SK-N-SH (cell line): ENCODE data around the gene INTU. TPM values are rescaled to one million over a fixed set of nuclear protein-coding genes. Genes with fewer than 3 reads are reported as not detected.
A peak's percentile ranks its signal among the peaks of the same experiment; 100 is the strongest.
"Not testable (repeated sequence)": the region's sequence is repeated elsewhere in the genome, so short reads cannot be mapped to it uniquely, and the experiment has no call there.

ENCODE experiments used
- CTCF ChIA-PET: fragments of 300-600, 350-600 bp; formaldehyde crosslinking; extraction: SDS; loops from one replicate; lab custom pipeline; 2021; lab: Yijun Ruan, JAX
- POLR2A ChIA-PET: fragments of 350-600 bp; sonication (Branson Sonifier 250); formaldehyde crosslinking; extraction: SDS; loops from one replicate; lab custom pipeline; 2020; ENCODE audit warnings: antibody characterized with exemption, inconsistent platforms; lab: Yijun Ruan, JAX
- DNase-seq: peaks from one replicate; pipeline ENCODE4 v3.0.0; 2012
- H2AFZ ChIP-seq: fragments of 200-600 bp; sonication (generic); 2 replicates; pipeline ENCODE4 v1.8.1; 2016; ENCODE audit warnings: antibody characterized with exemption, mild to moderate bottlenecking, low read depth
- H3F3A ChIP-seq: fragments of 200-600 bp; sonication (generic); replicated peaks from 2 replicates; pipeline ENCODE3; 2016; ENCODE audit warnings: antibody characterized with exemption, mild to moderate bottlenecking; ENCODE audit not compliant: insufficient read depth
- H3K27ac ChIP-seq, 2 experiments: fragments of 200-500 bp in 1 of 2; fragments of 200-600 bp in 1 of 2; sonication (Bioruptor generic) in 1 of 2; sonication (generic), shearing (Covaris generic) in 1 of 2; 2 replicates each; pipeline versions ENCODE4 v1.5.1 to v1.6.1; 2014 to 2016; ENCODE audit warnings: low read depth in 2 of 2, inconsistent platforms in 1 of 2, low read length in 1 of 2, mild to moderate bottlenecking in 1 of 2, mixed read lengths in 1 of 2
- H3K27me3 ChIP-seq: fragments of 200-600 bp; sonication (generic), shearing (Covaris generic); 2 replicates; pipeline ENCODE4 v1.6.1; 2016; ENCODE audit warnings: mixed run types; ENCODE audit not compliant: insufficient read depth
- H3K36me3 ChIP-seq, 2 experiments: fragments of 200-500 bp in 1 of 2; fragments of 200-600 bp in 1 of 2; sonication (Bioruptor generic) in 1 of 2; sonication (generic) in 1 of 2; replicated peaks in 1 of 2; 2 replicates each; pipeline versions ENCODE3 to v1.5.1; 2014 to 2016; ENCODE audit warnings: low read length in 1 of 2, mild to moderate bottlenecking in 1 of 2; ENCODE audit not compliant: insufficient read depth in 2 of 2, control insufficient read depth in 1 of 2
- H3K4me1 ChIP-seq, 2 experiments: fragments of 200-500 bp in 1 of 2; fragments of 200-600 bp in 1 of 2; sonication (Bioruptor generic) in 1 of 2; sonication (generic), shearing (Covaris generic) in 1 of 2; 2 replicates each; pipeline versions ENCODE4 v1.5.1 to v1.6.1; 2014 to 2016; ENCODE audit warnings: low read depth in 1 of 2, low read length in 1 of 2, mixed run types in 1 of 2; ENCODE audit not compliant: insufficient read depth in 2 of 2, control insufficient read depth in 1 of 2
- H3K4me2 ChIP-seq: fragments of 200-600 bp; sonication (generic), shearing (Covaris generic); 2 replicates; pipeline ENCODE4 v1.6.1; 2017; ENCODE audit warnings: mixed run types
- H3K4me3 ChIP-seq, 2 experiments: fragments of 200-500 bp in 1 of 2; fragments of 200-600 bp in 1 of 2; sonication (Bioruptor generic) in 1 of 2; sonication (generic), shearing (Covaris generic) in 1 of 2; 2 replicates each; pipeline versions ENCODE4 v1.5.1 to v1.8.1; 2014 to 2016; ENCODE audit warnings: low read depth in 2 of 2, inconsistent platforms in 1 of 2, low read length in 1 of 2, mild to moderate bottlenecking in 1 of 2, mixed read lengths in 1 of 2, moderate library complexity in 1 of 2
- H3K79me2 ChIP-seq: fragments of 200-600 bp; sonication (generic); 2 replicates; pipeline ENCODE4 v1.8.1; 2017; ENCODE audit warnings: mild to moderate bottlenecking; ENCODE audit not compliant: insufficient read depth
- H3K9ac ChIP-seq: fragments of 200-600 bp; sonication (generic); 2 replicates; pipeline ENCODE4 v1.6.1; 2017; ENCODE audit warnings: mixed run types
- H3K9me2 ChIP-seq: fragments of 200-600 bp; sonication (generic); 2 replicates; pipeline ENCODE4 v1.6.1; 2017; ENCODE audit warnings: mixed run types
- H3K9me3 ChIP-seq: fragments of 200-600 bp; sonication (generic); 2 replicates; pipeline ENCODE4 v1.6.1; 2017; ENCODE audit warnings: mixed run types, mild to moderate bottlenecking, moderate library complexity
- H4K20me1 ChIP-seq: fragments of 200-600 bp; sonication (generic); 2 replicates; pipeline ENCODE4 v1.6.1; 2017; ENCODE audit warnings: mild to moderate bottlenecking, mixed run types; ENCODE audit not compliant: insufficient read depth
- CHD2 ChIP-seq: fragments of 150-350 bp; IDR thresholded peaks from 2 replicates; pipeline ENCODE4 v1.6.1; 2018; ENCODE audit warnings: low read length; ENCODE audit not compliant: partially characterized antibody
- MEF2A ChIP-seq: IDR thresholded peaks from 2 replicates; pipeline ENCODE4 v1.4.0; 2012; ENCODE audit warnings: low read depth, borderline replicate concordance
- MXI1 ChIP-seq: IDR thresholded peaks from 2 replicates; pipeline ENCODE4 v1.6.1; 2012; ENCODE audit warnings: mild to moderate bottlenecking, low read depth, low read length, improper control_type of control experiment
- NRF1 ChIP-seq: IDR thresholded peaks from 2 replicates; pipeline ENCODE4 v1.6.1; 2012; ENCODE audit warnings: low read depth, mild to moderate bottlenecking, low read length
- POLR2AphosphoS5 ChIP-seq: IDR thresholded peaks from 2 replicates; pipeline ENCODE4 v1.6.1; 2012; ENCODE audit warnings: low read depth, low read length
- RAD21 ChIP-seq: IDR thresholded peaks from 2 replicates; pipeline ENCODE4 v1.6.1; 2012; ENCODE audit warnings: mild to moderate bottlenecking, low read length
- RCOR1 ChIP-seq: fragments of 150-350 bp; IDR thresholded peaks from 2 replicates; pipeline ENCODE4 v1.6.1; 2017; ENCODE audit warnings: antibody characterized with exemption, low read length
- RFX5 ChIP-seq: IDR thresholded peaks from 2 replicates; pipeline ENCODE4 v1.6.1; 2012; ENCODE audit warnings: mild to moderate bottlenecking, improper control_type of control experiment, low read length
- SIN3A ChIP-seq: IDR thresholded peaks from 2 replicates; pipeline ENCODE4 v1.6.1; 2012; ENCODE audit warnings: low read depth, mild to moderate bottlenecking, low read length, moderate library complexity, borderline replicate concordance
- TAF1 ChIP-seq: IDR thresholded peaks from 2 replicates; pipeline ENCODE4 v1.6.1; 2012; ENCODE audit warnings: low read depth, mild to moderate bottlenecking, low read length, moderate library complexity, borderline replicate concordance
- YY1 ChIP-seq: IDR thresholded peaks from 2 replicates; pipeline ENCODE4 v1.4.0; 2012; ENCODE audit warnings: low read depth, mild to moderate bottlenecking
- WGBS: methylation state at CpG from one replicate; pipeline ENCODE4 v1.1.6; 2017; ENCODE audit warnings: low lambda C conversion rate; 5-methylcytosine and 5-hydroxymethylcytosine counted together
- polyA plus RNA-seq, 3 experiments: library from polyadenylated mRNA; depleted of rRNA; stranded (reverse); fragments of >200 nt; gene quantifications; 2 replicates each; pipeline ENCODE4 v1.2.3, GENCODE V29; 2012
- TF ChIP-seq, protein P1 (sequence below): fragments of 150-350 bp; IDR thresholded peaks from 2 replicates; pipeline ENCODE4 v1.6.1; 2017; ENCODE audit warnings: antibody characterized with exemption, low read length, low read depth, borderline replicate concordance
- TF ChIP-seq, protein P2 (sequence below): IDR thresholded peaks from 2 replicates; pipeline ENCODE4; 2012
- TF ChIP-seq, protein P3 (sequence below): IDR thresholded peaks from 2 replicates; pipeline ENCODE4 v1.4.0; 2012; ENCODE audit warnings: low read depth
- TF ChIP-seq, protein P4 (sequence below): IDR thresholded peaks from 2 replicates; pipeline ENCODE4 v1.4.0; 2012; ENCODE audit warnings: low read depth, borderline replicate concordance

INTU gene
- 3.3 and 7.3 TPM in 2 replicates for polyA plus RNA-seq (2012; rRNA removed)
- 1.3 and 1.7 TPM in 2 replicates for polyA plus RNA-seq (2012; cell fraction: cytosol; rRNA removed)
- 14.5 and 32.5 TPM in 2 replicates for polyA plus RNA-seq (2012; cell fraction: nucleus; rRNA removed)

DNA sequence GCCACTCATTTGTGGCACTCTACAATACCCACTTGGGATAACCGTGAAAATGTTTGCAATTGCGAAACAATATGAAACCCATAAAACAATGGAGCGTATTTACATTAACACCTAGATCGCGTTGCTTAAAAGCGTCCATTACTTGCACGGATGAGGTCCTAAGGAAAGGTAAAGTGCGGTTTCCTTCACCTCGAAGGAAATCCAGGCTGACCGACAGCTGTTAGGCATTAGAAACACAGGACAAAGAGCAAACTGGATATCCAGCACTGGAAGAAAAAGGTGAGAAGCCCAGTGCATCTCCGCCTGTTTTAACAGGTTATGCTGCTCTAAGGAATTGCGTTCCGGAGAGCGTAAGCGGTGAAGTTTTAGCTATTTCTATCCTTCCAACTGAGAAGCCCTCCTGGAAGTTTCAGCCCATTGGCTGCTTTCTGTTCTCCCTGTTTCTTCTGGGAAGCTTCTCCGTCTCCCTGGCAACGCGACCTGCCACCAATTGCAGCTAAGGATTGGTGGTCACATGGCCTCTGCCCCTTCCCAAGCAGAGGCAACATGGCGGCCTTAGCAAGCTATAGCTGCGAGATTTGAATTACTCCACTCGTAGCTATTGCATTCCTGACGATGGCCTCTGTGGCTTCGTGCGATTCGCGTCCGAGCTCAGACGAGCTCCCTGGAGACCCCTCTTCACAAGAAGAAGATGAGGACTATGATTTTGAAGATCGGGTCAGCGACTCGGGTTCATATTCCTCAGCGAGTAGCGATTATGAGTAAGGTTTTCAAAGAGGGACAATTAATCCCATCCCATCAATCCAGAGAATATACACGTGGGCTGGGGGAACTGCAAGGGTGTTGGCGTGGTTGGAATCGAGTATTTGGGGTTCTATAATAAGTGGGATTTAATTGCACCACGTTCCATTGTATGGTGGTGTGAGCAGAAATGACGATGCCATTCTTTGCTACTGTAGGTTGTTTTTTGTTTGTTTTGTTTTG is at the start of gene INTU:
Gene INTU, plus strand, starts transcription at position 538 of the 984 bp plus-strand sequence. Its CDS starts 78 bp downstream, at position 616.
- H3K27me3 ChIP-seq: no peaks in the 10 kb centered on the region
- peak within 1 kb of the TSS; percentile 85 for H3K4me2 ChIP-seq
- WGBS: 1% methylated on average over 35 of the region's 38 CpGs
- peak within 1 kb of the TSS; percentile 91 for H3K9ac ChIP-seq
- peak; percentile 84 for DNase-seq
- POLR2A ChIA-PET: no interaction called here
- H4K20me1 ChIP-seq: no peaks in the 10 kb centered on the region
- H3K4me1 ChIP-seq: peaks cover 0 to 5% of the 10 kb centered on the region in 2 experiments; a peak in 1 of 4 replicates
- H3K9me3 ChIP-seq: no peaks in the 10 kb centered on the region
- peak within 1 kb of the TSS; percentile 98 for H2AFZ ChIP-seq
- TF ChIP-seq, protein P1, sequence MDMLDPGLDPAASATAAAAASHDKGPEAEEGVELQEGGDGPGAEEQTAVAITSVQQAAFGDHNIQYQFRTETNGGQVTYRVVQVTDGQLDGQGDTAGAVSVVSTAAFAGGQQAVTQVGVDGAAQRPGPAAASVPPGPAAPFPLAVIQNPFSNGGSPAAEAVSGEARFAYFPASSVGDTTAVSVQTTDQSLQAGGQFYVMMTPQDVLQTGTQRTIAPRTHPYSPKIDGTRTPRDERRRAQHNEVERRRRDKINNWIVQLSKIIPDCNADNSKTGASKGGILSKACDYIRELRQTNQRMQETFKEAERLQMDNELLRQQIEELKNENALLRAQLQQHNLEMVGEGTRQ: peak; percentile 80
- TF ChIP-seq MXI1: peak; percentile 97
- no peak for TF ChIP-seq NRF1
- TF ChIP-seq SIN3A: peak; percentile 76
- TF ChIP-seq RCOR1: no peak
- peak; percentile 55; the same call in 1 of the 2 replicates for TF ChIP-seq POLR2AphosphoS5
- TF ChIP-seq CHD2: peak; percentile 22
- TF ChIP-seq, protein P2, sequence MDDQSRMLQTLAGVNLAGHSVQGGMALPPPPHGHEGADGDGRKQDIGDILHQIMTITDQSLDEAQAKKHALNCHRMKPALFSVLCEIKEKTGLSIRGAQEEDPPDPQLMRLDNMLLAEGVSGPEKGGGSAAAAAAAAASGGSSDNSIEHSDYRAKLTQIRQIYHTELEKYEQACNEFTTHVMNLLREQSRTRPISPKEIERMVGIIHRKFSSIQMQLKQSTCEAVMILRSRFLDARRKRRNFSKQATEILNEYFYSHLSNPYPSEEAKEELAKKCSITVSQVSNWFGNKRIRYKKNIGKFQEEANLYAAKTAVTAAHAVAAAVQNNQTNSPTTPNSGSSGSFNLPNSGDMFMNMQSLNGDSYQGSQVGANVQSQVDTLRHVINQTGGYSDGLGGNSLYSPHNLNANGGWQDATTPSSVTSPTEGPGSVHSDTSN: no peak
- no peak for TF ChIP-seq RAD21
- TF ChIP-seq YY1: peak; percentile 92
- TF ChIP-seq, protein P3, sequence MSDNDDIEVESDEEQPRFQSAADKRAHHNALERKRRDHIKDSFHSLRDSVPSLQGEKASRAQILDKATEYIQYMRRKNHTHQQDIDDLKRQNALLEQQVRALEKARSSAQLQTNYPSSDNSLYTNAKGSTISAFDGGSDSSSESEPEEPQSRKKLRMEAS: 0 out of 2 replicates have a peak, but pooled peaks have one; percentile 37
- TF ChIP-seq RFX5: peak; percentile 76; the same call in 1 of the 2 replicates
- TF ChIP-seq, protein P4, sequence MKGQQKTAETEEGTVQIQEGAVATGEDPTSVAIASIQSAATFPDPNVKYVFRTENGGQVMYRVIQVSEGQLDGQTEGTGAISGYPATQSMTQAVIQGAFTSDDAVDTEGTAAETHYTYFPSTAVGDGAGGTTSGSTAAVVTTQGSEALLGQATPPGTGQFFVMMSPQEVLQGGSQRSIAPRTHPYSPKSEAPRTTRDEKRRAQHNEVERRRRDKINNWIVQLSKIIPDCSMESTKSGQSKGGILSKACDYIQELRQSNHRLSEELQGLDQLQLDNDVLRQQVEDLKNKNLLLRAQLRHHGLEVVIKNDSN: peak; percentile 95
- no peak for TF ChIP-seq MEF2A
- peak; percentile 71; the same call in 1 of the 2 replicates for TF ChIP-seq TAF1
- H3K27ac ChIP-seq: peak within 1 kb of the TSS; percentile 81 to 88
- H3K79me2 ChIP-seq: peaks cover 12% of the 10 kb centered on the region; the same call in 1 of the 2 replicates
- no peaks in the 10 kb centered on the region for H3K9me2 ChIP-seq
- CTCF ChIA-PET: interaction anchor here (0.6 to 2.0 kb wide), 5 partner anchors 9 to 101 kb away, joined by 3 to 8 read pairs (median 3); no protein-coding TSS in a partner anchor
- peaks cover 3% of the 10 kb centered on the region for H3F3A ChIP-seq
- H3K36me3 ChIP-seq: no peaks in the 10 kb centered on the region
- peak within 1 kb of the TSS; percentile 83 to 94 for H3K4me3 ChIP-seq

DNA sequence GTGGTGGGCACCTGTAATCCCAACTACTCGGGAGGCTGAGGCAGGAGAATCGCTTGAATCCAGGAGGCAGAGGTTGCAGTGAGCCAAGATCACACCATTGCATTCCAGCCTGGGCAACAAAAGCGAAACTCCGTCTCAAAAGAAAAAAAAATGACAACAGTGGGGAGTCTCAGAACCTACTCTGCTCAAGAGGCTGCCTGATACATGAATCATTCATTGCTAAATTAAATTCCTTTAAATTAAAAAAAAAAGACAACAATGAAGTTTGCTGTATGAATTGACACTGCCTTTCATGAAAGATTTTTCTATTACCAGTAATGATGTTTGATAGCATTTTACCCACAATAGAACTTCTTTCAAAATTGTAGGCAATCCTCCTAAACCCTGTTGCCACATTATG is 46.3 kb upstream of the INTU start:
- H3K36me3 ChIP-seq, H3K9ac ChIP-seq, H3K4me1 ChIP-seq, DNase-seq, H3K27me3 ChIP-seq, H3K9me3 ChIP-seq, H3K27ac ChIP-seq, H3F3A ChIP-seq, H2AFZ ChIP-seq, POLR2A ChIA-PET, H4K20me1 ChIP-seq, H3K79me2 ChIP-seq, H3K9me2 ChIP-seq: not testable (repeated sequence)
- CTCF ChIA-PET: interaction anchor here (0.6 to 2.5 kb wide), 16 partner anchors 9 to 1514 kb away, joined by 3 to 11 read pairs (median 4); no protein-coding TSS in a partner anchor
- H3K4me3 ChIP-seq: peak overlapping the region in 1 of 2 experiments; percentile 35; a peak in 2 of 4 replicates
- WGBS: 36% methylated on average over 4 of the region's 4 CpGs
- peak overlapping the region; percentile 3; the same call in 1 of the 2 replicates for H3K4me2 ChIP-seq
